Measurements from ENCODE around the gene NDC80. TPM values are rescaled to one million over a fixed set of nuclear protein-coding genes. Genes with fewer than 3 reads are reported as not detected.

The NDC80 gene
- total and polyA plus RNA-seq, 9 of the 15 experiments (the other 6 are each of a cell fraction or from before 2014, with no cell fraction given) = 65.2 to 97.9 (median 83.3) TPM

GRCh38 chr18:2526329-2526728 is 45.0 kb upstream of the NDC80 start:
- H3K9me3 ChIP-seq (replicated peaks; ENCODE audit: control insufficient read depth, insufficient read depth, low read depth, low read length) = no peaks in the 10 kb centered on the region
- no peak overlapping the region for H3K27ac ChIP-seq (ENCODE audit: extremely low read depth, low read depth, low read length)
- no peak overlapping the region for H3K4me3 ChIP-seq
- no peaks in the 10 kb centered on the region for H3K27me3 ChIP-seq (ENCODE audit: control insufficient read depth in 2 of 2, insufficient read depth in 2 of 2, low read length in 2 of 2)
- FAIRE-seq = no peak
- H3K4me2 ChIP-seq (ENCODE audit: insufficient read depth, low read length) = no peak overlapping the region
- intact Hi-C loops (cut with micrococcal nuclease) (no loop called here), in situ Hi-C loops (cut with MboI) (loop anchor here (25.0 kb wide), 1 partner anchor 939 kb away; no protein-coding TSS in a partner anchor)
- 9% methylated on average over 2 of the region's 2 CpGs for WGBS (ENCODE audit: insufficient coverage, low coverage, missing lambda C conversion rate)
- TF ChIP-seq GTF2F1 (IDR thresholded peaks at IDR 0.05; ENCODE audit: low read depth, low read length) = no peak
- TF ChIP-seq NCOA4 (IDR thresholded peaks at IDR 0.05; ENCODE audit: partially characterized antibody) = no peak
- no peaks in the 10 kb centered on the region for H4K20me1 ChIP-seq (replicated peaks; ENCODE audit: control insufficient read depth, insufficient read depth, low read length)
- peaks cover 0 to 3% of the 10 kb centered on the region in 2 experiments; a peak in 1 of 5 replicates for H3K4me1 ChIP-seq (replicated peaks in 1 of 2; ENCODE audit: control insufficient read depth in 2 of 2, insufficient read depth in 2 of 2, low read length in 2 of 2)
- no peak overlapping the region for H2AFZ ChIP-seq (ENCODE audit: low read depth, low read length)
- no peak overlapping the region for H3K9ac ChIP-seq (ENCODE audit: insufficient read depth in 1 of 2, low read depth in 2 of 2, low read length in 2 of 2)
- DNase-seq (ENCODE audit: extremely low read depth in 1 of 4, low spot score in 3 of 4) = no peak
- no peaks in the 10 kb centered on the region for H3K79me2 ChIP-seq (ENCODE audit: control insufficient read depth, insufficient read depth, low read length)
- no peaks in the 10 kb centered on the region for H3K9me1 ChIP-seq (ENCODE audit: control insufficient read depth, insufficient read depth, low read length)
- H3K36me3 ChIP-seq (ENCODE audit: control insufficient read depth, insufficient read depth, low read length) = no peaks in the 10 kb centered on the region
- POLR2A ChIA-PET = no interaction called here
- CTCF ChIA-PET (ENCODE audit: low intra/inter-chr PET ratio) = no interaction called here
- no peak for ATAC-seq
- BruUV-seq (replicated peaks) = no TSS peak

DNA sequence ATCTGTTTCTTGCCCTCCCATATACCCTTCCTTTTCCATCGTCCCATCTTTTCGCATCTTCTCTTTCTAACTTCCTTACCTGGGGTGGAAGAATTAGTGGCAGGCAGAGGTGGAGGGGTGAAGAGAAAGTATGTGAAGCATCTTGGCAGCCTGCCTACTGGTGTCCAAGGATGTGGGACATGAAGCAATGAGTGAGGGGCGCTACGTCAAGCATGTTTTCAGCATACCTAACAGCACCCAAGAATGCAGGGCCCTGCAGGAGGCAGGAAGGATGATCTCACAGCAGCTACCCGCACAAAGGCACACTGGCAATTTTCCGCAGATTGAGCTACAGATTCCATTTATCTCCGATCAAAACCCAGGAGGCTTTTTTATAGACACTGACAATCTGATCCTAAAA is 42.2 kb upstream of the NDC80 start:
- Histone ChIP-seq H3K4me3 (no peak overlapping the region), H3K4me1 (replicated peaks in 1 of 2; ENCODE audit: control insufficient read depth in 2 of 2, insufficient read depth in 2 of 2, low read length in 2 of 2) (peaks cover 0 to 3% of the 10 kb centered on the region in 2 experiments; a peak in 1 of 5 replicates), H3K36me3 (ENCODE audit: control insufficient read depth, insufficient read depth, low read length) (no peaks in the 10 kb centered on the region), H3K79me2 (ENCODE audit: control insufficient read depth, insufficient read depth, low read length) (no peaks in the 10 kb centered on the region), H3K27me3 (ENCODE audit: control insufficient read depth in 2 of 2, insufficient read depth in 2 of 2, low read length in 2 of 2) (no peaks in the 10 kb centered on the region), H3K9me1 (ENCODE audit: control insufficient read depth, insufficient read depth, low read length) (no peaks in the 10 kb centered on the region), H3K9me3 (replicated peaks; ENCODE audit: control insufficient read depth, insufficient read depth, low read depth, low read length) (no peaks in the 10 kb centered on the region), H4K20me1 (replicated peaks; ENCODE audit: control insufficient read depth, insufficient read depth, low read length) (no peaks in the 10 kb centered on the region), H3K27ac (ENCODE audit: extremely low read depth, low read depth, low read length) (no peak overlapping the region), H3K4me2 (ENCODE audit: insufficient read depth, low read length) (no peak overlapping the region), H3K9ac (ENCODE audit: insufficient read depth in 1 of 2, low read depth in 2 of 2, low read length in 2 of 2) (no peak overlapping the region), H2AFZ (ENCODE audit: low read depth, low read length) (no peak overlapping the region)
- in situ Hi-C loops (cut with MboI) (loop anchor here (25.0 kb wide), 1 partner anchor 942 kb away; no protein-coding TSS in a partner anchor), intact Hi-C loops (cut with micrococcal nuclease) (no loop called here)
- FAIRE-seq (no peak), DNase-seq (ENCODE audit: extremely low read depth in 1 of 4, low spot score in 3 of 4) (no peak), ATAC-seq (no peak)
- 62% methylated on average over 7 of the region's 7 CpGs for WGBS (ENCODE audit: insufficient coverage, low coverage, missing lambda C conversion rate)
- CTCF ChIA-PET (ENCODE audit: low intra/inter-chr PET ratio) = no interaction called here
- BruUV-seq (replicated peaks) = no TSS peak
- POLR2A ChIA-PET = interaction anchor here (0.7 kb wide), 1 partner anchor 600 kb away, joined by 3 read pairs; no protein-coding TSS in a partner anchor
- no peak for TF ChIP-seq SAFB (IDR thresholded peaks at IDR 0.05; ENCODE audit: borderline replicate concordance, low read depth, low read length)
- TF ChIP-seq EZH2 (IDR thresholded peaks at IDR 0.05; ENCODE audit: borderline replicate concordance, low read depth, low read length) = no peak
- TF ChIP-seq, protein P1, sequence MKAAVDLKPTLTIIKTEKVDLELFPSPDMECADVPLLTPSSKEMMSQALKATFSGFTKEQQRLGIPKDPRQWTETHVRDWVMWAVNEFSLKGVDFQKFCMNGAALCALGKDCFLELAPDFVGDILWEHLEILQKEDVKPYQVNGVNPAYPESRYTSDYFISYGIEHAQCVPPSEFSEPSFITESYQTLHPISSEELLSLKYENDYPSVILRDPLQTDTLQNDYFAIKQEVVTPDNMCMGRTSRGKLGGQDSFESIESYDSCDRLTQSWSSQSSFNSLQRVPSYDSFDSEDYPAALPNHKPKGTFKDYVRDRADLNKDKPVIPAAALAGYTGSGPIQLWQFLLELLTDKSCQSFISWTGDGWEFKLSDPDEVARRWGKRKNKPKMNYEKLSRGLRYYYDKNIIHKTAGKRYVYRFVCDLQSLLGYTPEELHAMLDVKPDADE (conservative IDR thresholded peaks at IDR 0.05; ENCODE audit: control insufficient read depth, low read depth, low read length) = no peak
- no peak for TF ChIP-seq TGIF2 (CRISPR knock-in tag; IDR thresholded peaks at IDR 0.05)
- no peak for TF ChIP-seq ILK (tag; IDR thresholded peaks at IDR 0.05; ENCODE audit: borderline replicate concordance, low read depth)
- TF ChIP-seq TCFL5 (CRISPR knock-in tag; conservative IDR thresholded peaks at IDR 0.05) = no peak
- TF ChIP-seq BRCA1 (IDR thresholded peaks at IDR 0.05) = no peak
- no peak for TF ChIP-seq BRCA1 (CRISPR knock-in tag; IDR thresholded peaks at IDR 0.05)
- TF ChIP-seq ZSCAN29 (IDR thresholded peaks at IDR 0.05) = no peak
- TF ChIP-seq, protein P2, sequence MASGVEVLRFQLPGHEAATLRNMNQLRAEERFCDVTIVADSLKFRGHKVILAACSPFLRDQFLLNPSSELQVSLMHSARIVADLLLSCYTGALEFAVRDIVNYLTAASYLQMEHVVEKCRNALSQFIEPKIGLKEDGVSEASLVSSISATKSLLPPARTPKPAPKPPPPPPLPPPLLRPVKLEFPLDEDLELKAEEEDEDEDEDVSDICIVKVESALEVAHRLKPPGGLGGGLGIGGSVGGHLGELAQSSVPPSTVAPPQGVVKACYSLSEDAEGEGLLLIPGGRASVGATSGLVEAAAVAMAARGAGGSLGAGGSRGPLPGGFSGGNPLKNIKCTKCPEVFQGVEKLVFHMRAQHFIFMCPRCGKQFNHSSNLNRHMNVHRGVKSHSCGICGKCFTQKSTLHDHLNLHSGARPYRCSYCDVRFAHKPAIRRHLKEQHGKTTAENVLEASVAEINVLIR (CRISPR knock-in tag; IDR thresholded peaks at IDR 0.05) = no peak
- TF ChIP-seq SMARCB1 (IDR thresholded peaks at IDR 0.05; ENCODE audit: insufficient read length, low read depth) = no peak

Measured in K562 (cell line).